HG02970 (cell line): ENCODE measurements around the gene PCNX3.

Experiments used
- ATAC-seq: cut with Tn5 transposase; IDR thresholded peaks from one replicate; pipeline ENCODE4 v1.9.1; 2021; ENCODE audit warnings: mild to moderate bottlenecking, moderate library complexity, moderate number of reproducible peaks; ENCODE audit not compliant: unreplicated experiment, low FRiP score

Gene PCNX3

DNA sequence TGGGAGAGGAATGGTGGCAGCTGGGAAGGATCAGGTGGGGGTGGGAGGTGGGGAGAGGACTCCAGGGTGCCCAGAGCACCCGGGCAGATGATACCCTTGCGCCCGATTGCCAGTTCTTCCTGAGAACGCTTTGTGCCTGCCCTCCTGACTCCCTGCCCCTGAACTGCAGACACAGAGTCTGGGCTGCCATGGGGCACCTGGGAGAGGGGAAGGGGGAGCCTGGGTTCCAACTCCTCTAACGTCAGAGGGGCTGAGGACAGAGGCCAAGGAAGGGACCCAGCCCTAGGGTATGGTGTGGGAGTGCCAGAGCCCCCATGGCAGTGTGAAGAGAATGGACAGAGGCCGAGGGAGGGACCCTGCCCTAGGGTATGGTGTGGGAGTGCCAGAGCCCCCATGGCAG lies 19.1 kb upstream of the PCNX3 start:
- no peak for ATAC-seq

DNA sequence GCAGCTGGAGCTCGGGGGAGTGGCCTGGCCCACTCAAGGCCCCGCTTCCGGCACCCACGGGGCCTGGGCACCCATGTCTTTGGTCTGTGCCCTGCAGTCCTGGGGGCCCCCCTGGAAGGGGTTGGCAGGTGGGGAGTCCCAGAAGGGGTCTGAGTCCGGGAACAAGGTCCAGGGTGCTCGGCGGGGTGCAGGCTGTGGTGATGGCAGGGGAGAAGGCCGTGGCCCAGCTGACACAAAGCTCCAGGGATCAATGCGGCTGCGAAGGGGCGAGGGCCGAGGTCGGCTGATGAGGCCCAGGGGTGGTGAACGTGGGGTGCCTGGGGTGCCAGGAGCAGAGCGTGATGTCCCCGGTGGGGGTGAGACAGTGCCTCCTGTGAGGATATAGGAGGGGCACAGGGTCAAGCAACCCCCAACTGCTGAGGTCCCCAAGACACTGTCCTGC lies 17.3 kb upstream of the PCNX3 start:
- no peak for ATAC-seq

DNA sequence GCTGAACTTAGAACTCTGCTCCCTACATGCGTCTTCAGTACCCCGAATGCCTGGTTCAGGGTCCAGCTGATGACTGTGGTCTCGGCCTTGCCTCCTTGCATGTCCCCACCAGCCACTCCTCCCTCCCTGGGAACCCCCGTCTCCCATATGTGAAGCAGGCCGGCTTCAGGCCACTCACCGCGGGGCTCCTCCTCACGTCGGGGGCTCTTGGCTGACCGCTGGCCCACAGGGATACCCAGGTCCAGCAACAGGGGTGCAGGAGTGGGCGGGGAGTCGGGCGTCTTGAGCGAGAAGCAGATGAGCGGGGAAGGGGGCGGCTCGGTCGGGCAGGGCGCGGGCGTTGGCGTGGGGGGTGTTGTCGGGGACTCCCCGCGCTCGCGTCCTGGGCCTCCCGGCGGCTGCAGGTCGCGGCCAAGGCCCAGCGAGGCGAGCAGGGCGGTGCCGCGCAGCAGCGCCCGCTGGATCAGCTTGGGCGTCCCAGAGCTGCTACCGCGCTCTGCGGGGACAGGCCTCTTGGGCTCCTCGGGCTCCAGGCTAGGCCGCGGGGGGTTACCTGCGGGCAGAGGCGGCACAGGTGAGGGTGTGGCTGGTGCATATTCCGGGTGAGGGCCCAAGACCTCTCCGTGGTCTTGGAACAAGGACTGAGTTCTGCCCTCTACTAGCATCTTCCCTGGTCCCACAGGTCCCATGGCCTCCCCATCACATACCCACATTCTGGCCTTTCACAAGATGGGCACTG lies 16.2 kb upstream of the PCNX3 start:
- ATAC-seq, result no peak

DNA sequence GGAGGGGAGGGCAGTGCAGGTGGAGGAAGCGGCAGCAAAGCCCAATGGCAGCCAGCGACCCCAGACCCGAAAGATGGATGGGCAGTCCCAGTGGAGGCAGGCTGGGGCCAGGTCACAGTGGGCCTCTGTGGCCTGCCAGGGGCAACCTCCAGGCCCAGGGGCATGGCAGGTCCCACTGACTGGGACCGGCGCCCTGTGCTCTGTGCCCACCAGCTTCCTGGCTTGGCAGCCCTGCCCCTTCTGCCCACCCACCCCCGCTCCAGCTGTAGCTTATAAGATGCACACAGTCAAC lies 15.7 kb upstream of the PCNX3 start:
- ATAC-seq, result no peak

DNA sequence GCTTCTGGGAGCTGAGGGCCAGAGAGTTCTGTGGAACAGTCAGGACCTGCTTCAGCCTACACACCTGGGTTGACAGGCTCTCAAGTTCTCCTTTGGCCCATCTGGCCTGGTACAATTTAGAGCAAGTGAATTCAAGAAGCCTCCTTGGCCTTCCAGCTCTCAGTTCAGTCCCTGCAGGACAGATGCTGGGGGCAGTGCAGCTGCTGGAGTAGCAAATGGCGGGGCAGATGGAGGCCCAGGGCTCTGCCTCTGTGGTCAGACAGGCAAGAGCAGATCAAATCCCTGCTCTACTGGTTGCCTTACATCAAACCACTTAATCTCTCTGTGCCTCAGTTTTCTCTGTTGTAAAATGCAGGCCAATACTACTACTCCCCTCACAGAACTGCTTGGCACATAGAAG lies 11.3 kb upstream of the PCNX3 start:
- ATAC-seq, result no peak

DNA sequence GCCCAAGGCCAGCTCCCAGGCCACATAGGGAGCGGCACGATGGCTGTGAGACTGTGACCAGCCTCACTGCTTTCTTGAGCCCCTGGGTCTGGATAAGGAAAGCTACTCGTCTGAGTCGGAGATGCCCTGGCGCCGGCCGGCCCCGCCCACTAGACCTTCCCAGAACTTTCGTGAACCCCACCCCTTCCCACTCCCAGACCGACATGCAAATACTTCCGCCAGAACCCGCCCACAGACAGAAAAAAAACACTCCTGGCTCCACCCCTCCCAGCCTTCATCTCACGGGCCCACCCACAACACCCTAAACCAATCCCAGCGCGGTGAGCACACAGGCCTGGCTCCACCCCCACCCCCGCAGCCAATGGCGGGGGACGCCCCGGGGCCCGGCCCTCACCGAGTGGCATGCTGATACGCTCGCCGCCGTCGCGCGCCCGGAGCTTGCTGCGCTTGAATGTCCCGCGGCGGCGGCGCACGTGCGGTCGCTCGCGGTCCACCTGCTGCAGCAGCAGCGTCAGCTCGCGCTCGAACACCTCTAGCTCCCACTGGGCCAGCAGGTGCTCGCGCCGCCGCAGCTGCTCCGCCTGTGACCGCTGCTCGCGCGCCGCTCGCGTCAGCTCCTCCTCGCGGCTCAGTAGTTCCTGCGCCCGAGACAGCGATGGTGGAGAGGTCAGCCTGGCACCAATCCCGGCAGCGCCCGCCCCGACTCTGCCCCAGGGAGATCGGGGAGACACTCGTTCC lies 8.5 kb upstream of the PCNX3 start:
- ATAC-seq, result no peak

DNA sequence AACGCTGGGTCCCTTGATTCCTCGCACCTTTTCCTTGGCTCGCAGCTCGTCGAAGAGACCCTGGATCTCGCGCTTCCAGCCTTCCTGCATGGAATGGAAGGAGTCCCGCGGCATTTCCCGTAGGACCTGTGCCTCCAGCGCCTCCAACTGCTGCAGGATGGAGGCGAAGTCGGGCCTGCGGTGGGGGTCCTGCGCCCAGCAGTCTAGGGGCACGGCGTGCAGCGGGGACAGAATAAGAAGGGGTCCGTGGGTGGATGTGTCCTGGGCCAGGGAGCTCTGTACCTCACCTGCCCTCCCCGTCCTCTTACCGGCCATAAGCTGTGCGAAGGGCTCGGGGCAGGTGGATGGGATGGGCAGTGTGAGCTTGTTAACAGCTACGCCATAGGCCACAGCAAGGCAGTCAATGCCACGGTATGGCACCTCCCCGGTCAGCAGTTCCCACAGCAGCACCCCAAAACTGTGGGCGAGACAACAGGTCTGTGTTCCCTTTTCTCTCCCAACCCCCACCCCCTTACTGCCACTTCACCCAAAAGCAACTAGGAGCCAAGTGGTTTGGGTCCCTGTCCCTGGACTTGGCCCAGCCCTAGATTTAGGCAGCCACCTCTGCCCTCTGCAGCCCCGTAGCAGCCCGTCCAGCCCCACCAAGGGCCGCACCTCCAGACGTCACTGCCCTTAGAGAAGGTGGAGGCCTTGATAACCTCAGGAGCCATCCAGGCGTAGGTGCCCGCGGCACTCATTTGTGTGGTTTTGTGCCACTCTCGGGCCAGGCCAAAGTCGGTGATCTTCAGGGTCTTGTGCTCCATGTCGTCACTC lies 7.8 kb upstream of the PCNX3 start:
- no peak for ATAC-seq

DNA sequence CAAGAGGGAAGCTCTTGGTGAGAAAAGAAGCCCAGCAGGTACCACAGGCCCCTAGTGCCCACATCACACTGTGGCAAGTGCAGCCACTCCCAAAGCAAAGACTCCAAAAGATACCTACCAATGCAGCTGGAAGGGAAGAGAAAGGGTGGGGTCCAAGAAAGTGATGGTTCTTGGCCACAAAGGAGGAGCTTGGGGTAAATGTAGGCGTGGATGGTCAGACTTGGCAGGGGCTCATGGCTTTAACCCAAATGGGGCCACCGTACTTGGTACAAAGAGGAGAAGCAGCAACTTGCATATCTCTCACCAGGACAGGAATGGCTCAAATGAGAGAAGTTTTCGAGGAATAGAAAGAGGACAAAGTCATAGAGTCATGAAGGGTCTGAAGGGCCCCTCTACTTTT lies 6.3 kb upstream of the PCNX3 start:
- no peak for ATAC-seq

DNA sequence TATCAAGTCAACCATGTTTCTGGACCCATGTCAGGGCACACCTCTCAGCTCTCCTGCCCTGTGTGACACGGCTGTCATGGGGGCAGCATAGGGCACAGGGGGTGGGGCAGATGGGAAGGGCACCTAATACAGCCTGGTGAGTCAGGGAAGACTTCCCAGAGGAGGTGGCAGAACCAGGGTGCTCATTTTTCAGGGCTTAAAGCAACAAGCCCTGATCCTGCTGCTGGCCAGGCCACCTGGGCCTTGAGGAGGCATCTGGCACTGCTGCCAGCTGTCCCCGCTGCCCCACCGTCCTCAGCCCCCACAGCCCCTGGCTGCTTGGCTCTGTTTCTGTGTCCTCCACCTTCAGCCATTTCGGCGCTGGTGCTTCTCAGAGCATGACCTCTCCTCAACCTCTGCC lies 5.9 kb upstream of the PCNX3 start:
- ATAC-seq, result no peak

DNA sequence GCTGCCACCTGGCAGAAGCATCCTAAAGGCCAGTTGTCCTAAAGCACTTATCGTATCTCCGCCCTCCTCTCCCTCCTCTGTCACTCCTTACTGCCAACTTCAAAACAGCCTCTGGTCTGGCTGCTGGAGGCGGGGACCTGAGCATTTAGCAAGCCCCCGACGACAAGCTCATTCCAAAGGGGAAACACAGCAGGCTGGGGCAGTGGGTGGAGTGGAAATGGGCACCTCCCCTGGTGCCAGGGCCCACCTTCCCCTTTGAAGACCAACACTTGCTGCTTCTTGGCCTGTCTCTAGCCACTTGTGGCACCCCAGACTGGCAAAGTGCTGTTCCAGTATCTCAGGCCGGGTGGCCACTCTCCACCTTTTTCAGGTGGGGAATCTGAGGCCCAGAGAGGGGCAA lies 5.2 kb upstream of the PCNX3 start:
- no peak for ATAC-seq

DNA sequence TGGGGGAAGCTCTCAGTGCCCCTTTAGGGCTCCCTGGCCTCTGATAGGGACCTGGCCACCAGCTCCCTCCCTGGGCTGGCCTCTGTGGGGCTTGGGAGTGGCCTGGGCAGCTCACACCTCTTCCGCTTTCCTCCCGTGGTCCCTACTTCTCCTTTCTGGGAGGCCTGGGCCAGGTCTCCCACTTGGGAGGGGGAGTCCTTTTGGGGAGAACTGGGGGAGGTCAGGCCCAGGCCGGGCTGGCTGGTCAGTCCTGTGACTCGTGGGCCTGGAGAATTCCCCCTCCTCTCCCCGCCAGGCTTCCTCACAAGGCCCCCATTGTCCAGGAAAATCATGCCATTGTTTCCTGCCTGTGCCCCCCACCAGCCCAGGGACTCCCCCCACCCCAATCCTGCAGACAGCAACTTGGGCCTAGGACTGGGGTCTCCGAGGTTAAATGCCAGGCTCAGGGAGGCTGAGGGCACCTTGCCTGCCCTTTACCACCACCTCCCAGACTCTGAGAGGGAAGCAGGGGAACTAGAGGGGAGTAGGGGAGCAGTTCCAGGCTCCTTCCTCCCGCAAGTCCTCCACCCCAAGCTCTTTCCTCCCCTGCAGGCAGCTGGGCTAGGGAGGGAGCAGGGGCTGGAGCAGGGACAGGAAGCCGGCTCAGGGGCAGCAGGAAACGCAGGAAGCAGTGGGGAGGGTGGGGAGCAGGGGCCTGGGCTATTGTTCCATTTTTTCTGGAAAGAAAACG lies 4.4 kb upstream of the PCNX3 start:
- no peak for ATAC-seq

DNA sequence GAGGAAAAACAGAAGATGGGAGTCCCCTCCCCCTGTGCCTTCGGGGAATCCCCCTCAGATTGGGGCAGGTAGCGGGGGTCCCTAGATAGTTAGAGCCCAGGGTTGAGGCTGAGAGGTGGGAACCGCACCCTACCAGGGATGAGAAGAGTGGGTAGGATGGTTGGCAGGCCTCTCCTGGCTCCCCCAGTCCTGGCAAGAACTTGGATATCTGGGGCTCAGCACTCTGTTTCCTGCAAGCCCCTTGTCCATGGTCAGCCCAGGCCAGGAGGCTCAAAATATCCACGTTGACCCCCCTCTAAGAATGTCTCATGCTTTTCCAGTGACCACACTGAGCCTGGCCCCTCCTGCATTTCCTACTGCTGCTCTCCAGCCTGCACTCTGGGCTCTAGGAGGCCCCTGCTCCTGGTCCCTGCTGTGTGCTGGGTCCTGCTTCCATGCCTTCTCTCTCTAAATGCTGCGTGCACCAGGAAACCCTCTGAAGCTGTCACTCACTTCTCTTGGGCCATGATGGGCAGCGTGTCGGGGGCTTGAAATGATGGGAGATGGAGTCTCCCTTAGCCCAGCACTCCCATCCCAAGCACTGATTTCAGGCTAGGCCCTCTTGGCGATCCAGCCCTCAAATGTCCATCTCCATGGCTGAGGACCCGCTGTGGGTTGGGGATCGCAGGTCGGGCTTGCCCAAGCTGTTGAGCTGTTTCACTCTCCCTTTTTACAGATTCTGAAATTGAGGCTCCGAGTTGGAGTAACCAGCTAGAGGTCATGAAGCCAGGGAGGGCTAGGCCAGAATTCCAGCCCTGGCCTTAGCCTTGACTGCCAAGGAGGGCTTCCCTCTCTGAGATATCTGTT lies 3.6 kb upstream of the PCNX3 start:
- ATAC-seq, result no peak

DNA sequence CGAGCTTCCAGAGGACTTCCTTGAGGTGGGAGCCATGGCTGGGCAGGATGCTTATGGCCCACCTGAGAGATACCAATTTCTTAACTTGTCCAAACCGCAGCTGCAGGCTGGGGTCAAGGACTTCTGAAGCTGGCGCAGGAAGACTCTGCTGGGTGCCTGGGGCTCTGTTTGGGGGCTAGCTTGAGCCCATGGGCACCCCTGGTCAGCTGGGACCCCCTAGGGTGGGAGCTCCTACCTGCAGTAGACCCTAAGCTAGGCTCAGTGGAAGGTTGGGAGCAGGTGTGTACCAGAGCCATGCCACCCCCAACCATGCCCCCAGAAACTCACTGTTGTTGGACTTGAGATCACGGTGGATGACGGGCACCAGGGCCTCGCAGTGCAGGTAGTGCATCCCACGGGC lies 2.9 kb upstream of the PCNX3 start:
- ATAC-seq, result no peak

DNA sequence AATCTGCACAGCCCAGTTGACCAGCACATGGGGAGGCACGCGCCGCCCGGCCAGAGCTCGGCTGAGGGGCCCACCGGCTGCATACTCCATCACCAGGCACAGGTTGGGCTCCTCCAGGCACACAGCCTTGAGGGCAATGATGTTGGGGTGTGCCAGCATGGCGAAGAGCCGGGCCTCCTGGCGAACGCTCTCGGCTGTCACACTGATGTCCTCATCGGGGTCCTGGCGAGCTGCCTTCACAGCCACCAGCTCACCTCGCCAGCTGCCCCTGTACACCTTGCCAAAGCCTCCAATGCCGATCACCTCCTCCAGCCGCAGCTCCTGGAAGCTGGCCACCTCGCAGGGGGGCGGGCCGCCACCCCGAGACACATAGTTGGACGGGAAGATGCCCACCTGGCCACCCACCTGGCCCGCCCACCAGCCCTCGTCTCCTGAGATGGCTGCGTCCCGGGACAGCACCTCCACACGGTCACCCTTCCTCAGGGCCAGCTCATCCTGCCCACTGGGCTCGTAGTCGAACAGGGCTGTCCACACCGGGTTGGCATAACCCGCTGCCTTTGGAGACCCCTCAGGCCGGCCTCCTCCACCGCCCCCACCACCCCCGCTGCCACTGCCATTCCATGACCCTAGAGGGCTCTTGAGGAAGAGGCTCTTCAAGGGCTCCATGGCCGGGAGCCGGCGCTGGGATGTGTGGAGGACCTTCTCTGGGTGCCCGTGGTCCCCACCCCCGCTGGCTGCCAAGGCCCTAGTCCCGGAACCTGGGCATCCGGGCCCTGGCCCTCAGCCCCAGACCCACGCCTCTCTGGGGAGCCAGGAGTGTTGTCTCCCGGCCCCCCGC lies 2.3 kb upstream of the PCNX3 start:
- no peak for ATAC-seq

DNA sequence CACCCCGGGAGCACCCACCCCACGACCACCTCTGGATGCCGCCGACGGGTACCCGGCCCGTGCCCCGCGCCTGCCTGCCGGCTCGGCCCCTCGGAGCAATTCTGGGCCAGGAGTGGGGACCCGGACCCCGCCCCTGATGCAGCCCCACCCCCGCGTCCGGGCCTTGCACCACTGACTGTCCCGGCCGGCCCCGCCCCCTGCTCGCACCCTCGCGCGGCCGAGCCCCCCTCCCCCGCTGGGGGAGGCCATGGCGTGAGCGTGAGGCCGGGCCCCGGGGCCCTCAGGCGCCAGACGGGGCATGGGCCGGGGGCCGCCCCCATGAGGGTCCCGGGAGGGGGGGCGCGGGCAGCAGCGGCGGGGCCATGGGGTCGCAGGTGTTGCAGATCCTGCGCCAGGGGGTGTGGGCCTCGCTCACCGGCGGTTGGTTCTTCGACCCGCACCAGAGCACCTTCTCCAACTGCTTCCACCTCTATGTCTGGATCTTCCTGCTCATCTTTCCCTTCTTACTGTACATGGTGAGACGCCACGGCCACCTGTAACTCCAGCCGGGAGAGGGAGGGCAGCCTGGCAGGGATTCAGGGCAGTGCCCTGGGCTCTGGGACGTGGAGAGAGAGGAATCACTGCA lies 486 bp downstream of the PCNX3 start:
- no peak for ATAC-seq

DNA sequence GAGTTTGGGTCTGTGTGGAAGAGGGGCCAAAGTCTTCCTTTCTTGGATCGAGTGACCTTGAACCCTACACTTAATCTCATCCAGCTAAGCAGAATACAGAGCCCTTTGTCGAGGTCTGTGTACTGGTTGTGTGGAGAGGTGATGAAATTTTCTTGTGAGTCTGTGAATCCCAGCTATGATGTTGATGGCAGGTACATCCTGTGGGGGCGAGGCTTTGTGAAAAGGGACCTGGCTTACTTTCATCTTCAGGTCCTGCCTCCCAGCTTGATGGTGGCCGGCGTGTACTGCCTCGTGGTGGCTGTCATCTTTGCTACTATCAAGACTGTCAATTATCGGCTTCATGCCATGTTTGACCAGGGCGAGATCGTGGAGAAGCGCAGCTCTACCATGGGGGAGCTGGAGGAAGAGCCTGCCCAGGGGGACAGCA lies 1.0 kb downstream of the PCNX3 start:
- no peak for ATAC-seq

DNA sequence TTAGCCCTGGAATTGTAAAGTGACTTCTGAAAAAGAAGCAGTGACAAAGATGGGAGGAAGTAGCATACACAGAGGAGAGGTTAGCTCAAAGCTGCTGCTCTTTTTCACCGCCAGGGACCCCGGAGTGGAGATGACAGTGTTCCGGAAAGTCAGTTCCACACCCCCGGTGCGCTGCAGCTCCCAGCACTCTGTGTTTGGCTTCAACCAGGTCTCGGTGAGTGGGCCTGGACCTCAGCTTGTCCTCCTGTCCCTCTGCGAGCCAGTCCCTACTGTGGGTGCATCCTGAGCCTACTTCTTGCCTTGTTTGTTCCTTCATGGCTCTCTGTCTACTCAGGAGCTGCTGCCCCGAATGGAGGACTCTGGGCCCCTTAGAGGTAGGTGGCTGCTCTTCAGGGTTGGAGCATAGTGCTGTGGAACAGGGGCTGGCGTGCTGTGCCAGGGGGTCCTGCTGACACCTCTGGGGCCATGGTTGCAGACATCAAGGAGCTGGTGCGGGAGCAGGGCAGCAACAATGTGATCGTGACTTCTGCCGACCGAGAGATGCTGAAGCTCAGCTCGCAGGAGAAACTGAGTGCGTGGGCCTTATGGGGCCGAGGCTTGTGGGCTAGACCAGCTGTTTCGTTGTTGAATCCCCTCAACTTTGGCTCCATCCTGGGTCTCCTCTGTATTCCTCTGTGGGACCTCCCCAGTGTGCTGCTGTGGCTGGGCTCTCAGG lies 1.7 kb downstream of the PCNX3 start:
- ATAC-seq, result no peak
